T-helper 17 cell (primary cell): Measurements from ENCODE around the gene EFNB3. TPM values are rescaled to one million over a fixed set of nuclear protein-coding genes. Genes with fewer than 3 reads are reported as not detected.

ENCODE experiments used
- ATAC-seq: fragments of 150-1000 bp; cut with Tn5 transposase; 2 replicates; pipeline ENCODE4 v1.10.0; 2021; ENCODE audit warnings: mild to moderate bottlenecking, moderate library complexity
- DNase-seq, 3 donors: peaks; one replicate each; pipeline versions ENCODE4 v3.0.0 to v3.0.0-alpha.2; 2020 to 2021
- H3K9me3 ChIP-seq: one replicate; pipeline ENCODE4 v1.7.0; 2013; ENCODE audit warnings: low read length, mild to moderate bottlenecking; ENCODE audit not compliant: control insufficient read depth, poor library complexity, severe bottlenecking
- H3K27ac Mint-ChIP-seq: one replicate; pipeline ENCODE4 v1.8.0; 2022; ENCODE audit warnings: mild to moderate bottlenecking, moderate library complexity, mixed read lengths
- H3K27me3 Mint-ChIP-seq: one replicate; pipeline ENCODE4 v1.8.0; 2022; ENCODE audit warnings: mixed read lengths
- H3K36me3 Mint-ChIP-seq: one replicate; pipeline ENCODE4 v1.8.0; 2022; ENCODE audit warnings: low read depth, mixed read lengths
- H3K4me1 Mint-ChIP-seq: one replicate; pipeline ENCODE4 v1.8.0; 2022; ENCODE audit warnings: mild to moderate bottlenecking, mixed read lengths
- H3K4me3 Mint-ChIP-seq: one replicate; pipeline ENCODE4 v1.8.0; 2022; ENCODE audit warnings: mild to moderate bottlenecking, moderate library complexity, mixed read lengths
- total RNA-seq, 4 donors: library from RNA in 2 of 4; stranded (reverse) in 2 of 4; gene quantifications; one replicate each; pipeline ENCODE4 v1.2.3 and lab custom pipeline; 2022 to 2026

Gene EFNB3
- total RNA-seq, 2 donors from 2014 or later, result not detected

- H3K27ac Mint-ChIP-seq, result no peak overlapping the region
- no peaks in the 10 kb centered on the region for H3K9me3 ChIP-seq
- H3K4me1 Mint-ChIP-seq, result peaks cover 29% of the 10 kb centered on the region
- H3K27me3 Mint-ChIP-seq, result peaks cover 81% of the 10 kb centered on the region
- H3K4me3 Mint-ChIP-seq, result peak overlapping the region; percentile 82
- ATAC-seq, result no peak
- DNase-seq, result no peak
- peaks cover 7% of the 10 kb centered on the region for H3K36me3 Mint-ChIP-seq
Observed at GRCh38 chr17:7715936-7716886, 11.2 kb downstream of the EFNB3 start.

GRCh38 chr17:7716901-7717755 is 12.1 kb downstream of the EFNB3 start, which contains the start of gene DNAH2:
Gene DNAH2 (plus strand): TSS chr17:7717744. CDS start chr17:7719735, 1,991 bp downstream.
- Mint-ChIP-seq H3K36me3 (peaks cover 4% of the 10 kb centered on the region), H3K4me3 (peak within 1 kb of the TSS; percentile 82), H3K27me3 (peaks cover 81% of the 10 kb centered on the region), H3K27ac (no peak within 1 kb of the TSS), H3K4me1 (peaks cover 29% of the 10 kb centered on the region)
- H3K9me3 ChIP-seq, result no peaks in the 10 kb centered on the region
- ATAC-seq (peak; percentile 55), DNase-seq (no peak)

GRCh38 chr17:7717756-7718350 is 12.9 kb downstream of the EFNB3 start:
- Mint-ChIP-seq H3K27me3 (peaks cover 81% of the 10 kb centered on the region), H3K4me3 (peak overlapping the region; percentile 82), H3K27ac (no peak overlapping the region), H3K4me1 (peaks cover 24% of the 10 kb centered on the region), H3K36me3 (peaks cover 6% of the 10 kb centered on the region)
- no peaks in the 10 kb centered on the region for H3K9me3 ChIP-seq
- ATAC-seq, result peak; percentile 83
- DNase-seq, result no peak

GRCh38 chr17:7719661-7720060 is 14.7 kb downstream of the EFNB3 start:
- no peak overlapping the region for H3K27ac Mint-ChIP-seq
- no peak for DNase-seq
- H3K27me3 Mint-ChIP-seq, result peaks cover 74% of the 10 kb centered on the region
- no peak for ATAC-seq
- H3K9me3 ChIP-seq, result no peaks in the 10 kb centered on the region
- peaks cover 18% of the 10 kb centered on the region for H3K4me1 Mint-ChIP-seq
- H3K4me3 Mint-ChIP-seq, result no peak overlapping the region
- peaks cover 2% of the 10 kb centered on the region for H3K36me3 Mint-ChIP-seq

GRCh38 chr17:7720125-7720524 is 15.1 kb downstream of the EFNB3 start:
- no peak overlapping the region for H3K27ac Mint-ChIP-seq
- peaks cover 72% of the 10 kb centered on the region for H3K27me3 Mint-ChIP-seq
- peaks cover 2% of the 10 kb centered on the region for H3K36me3 Mint-ChIP-seq
- H3K4me3 Mint-ChIP-seq, result no peak overlapping the region
- H3K4me1 Mint-ChIP-seq, result peaks cover 18% of the 10 kb centered on the region
- no peak for ATAC-seq
- DNase-seq, result no peak
- no peaks in the 10 kb centered on the region for H3K9me3 ChIP-seq

GRCh38 chr17:7721612-7722011 is 16.6 kb downstream of the EFNB3 start:
- Mint-ChIP-seq H3K27ac (no peak overlapping the region), H3K36me3 (peaks cover 2% of the 10 kb centered on the region), H3K27me3 (peaks cover 65% of the 10 kb centered on the region), H3K4me1 (peaks cover 15% of the 10 kb centered on the region), H3K4me3 (no peak overlapping the region)
- H3K9me3 ChIP-seq, result no peaks in the 10 kb centered on the region
- DNase-seq (no peak), ATAC-seq (no peak)

GRCh38 chr17:7727886-7728285 is 22.9 kb downstream of the EFNB3 start:
- H3K4me3 Mint-ChIP-seq, result no peak overlapping the region
- no peaks in the 10 kb centered on the region for H3K9me3 ChIP-seq
- H3K27ac Mint-ChIP-seq, result no peak overlapping the region
- peaks cover 51% of the 10 kb centered on the region for H3K27me3 Mint-ChIP-seq
- peaks cover 5% of the 10 kb centered on the region for H3K4me1 Mint-ChIP-seq
- DNase-seq (no peak), ATAC-seq (no peak)
- H3K36me3 Mint-ChIP-seq, result peaks cover 4% of the 10 kb centered on the region

- H3K27me3 Mint-ChIP-seq, result peaks cover 50% of the 10 kb centered on the region
- H3K4me1 Mint-ChIP-seq, result peaks cover 5% of the 10 kb centered on the region
- H3K27ac Mint-ChIP-seq, result no peak overlapping the region
- H3K9me3 ChIP-seq, result no peaks in the 10 kb centered on the region
- H3K4me3 Mint-ChIP-seq, result no peak overlapping the region
- H3K36me3 Mint-ChIP-seq, result peaks cover 4% of the 10 kb centered on the region
- DNase-seq, result no peak
- no peak for ATAC-seq
Observed at GRCh38 chr17:7729816-7730215, 24.8 kb downstream of the EFNB3 start.

- DNase-seq (no peak), ATAC-seq (no peak)
- H3K4me3 Mint-ChIP-seq, result no peak overlapping the region
Observed at GRCh38 chr17:7732981-7733539, 28.1 kb downstream of the EFNB3 start.

GRCh38 chr17:7737601-7738000 is 32.6 kb downstream of the EFNB3 start:
- no peak for ATAC-seq
- Mint-ChIP-seq H3K36me3 (peaks cover 10% of the 10 kb centered on the region), H3K4me1 (peaks cover 5% of the 10 kb centered on the region), H3K27me3 (peaks cover 50% of the 10 kb centered on the region), H3K27ac (no peak overlapping the region), H3K4me3 (no peak overlapping the region)
- no peak for DNase-seq
- H3K9me3 ChIP-seq, result no peaks in the 10 kb centered on the region

More at GRCh38 chr17:7732981-7733539, 28.1 kb downstream of the EFNB3 start:
- peaks cover 43% of the 10 kb centered on the region for H3K27me3 Mint-ChIP-seq
- H3K36me3 Mint-ChIP-seq, result peaks cover 4% of the 10 kb centered on the region
- peaks cover 2% of the 10 kb centered on the region for H3K4me1 Mint-ChIP-seq
- no peaks in the 10 kb centered on the region for H3K9me3 ChIP-seq
- no peak overlapping the region for H3K27ac Mint-ChIP-seq

- Mint-ChIP-seq H3K27ac (no peak overlapping the region), H3K27me3 (peaks cover 40% of the 10 kb centered on the region), H3K4me3 (no peak overlapping the region), H3K4me1 (peaks cover 4% of the 10 kb centered on the region), H3K36me3 (peaks cover 9% of the 10 kb centered on the region)
- ATAC-seq, result no peak
- no peak for DNase-seq
- H3K9me3 ChIP-seq, result no peaks in the 10 kb centered on the region
Observed at GRCh38 chr17:7739746-7740145, 34.7 kb downstream of the EFNB3 start.

GRCh38 chr17:7740481-7741001 is 35.5 kb downstream of the EFNB3 start:
- no peak overlapping the region for H3K4me3 Mint-ChIP-seq
- no peaks in the 10 kb centered on the region for H3K9me3 ChIP-seq
- peaks cover 9% of the 10 kb centered on the region for H3K36me3 Mint-ChIP-seq
- ATAC-seq (no peak), DNase-seq (no peak)
- H3K4me1 Mint-ChIP-seq, result peaks cover 4% of the 10 kb centered on the region
- peaks cover 40% of the 10 kb centered on the region for H3K27me3 Mint-ChIP-seq
- no peak overlapping the region for H3K27ac Mint-ChIP-seq
